ENCODE measurements around the gene HTRA1.

HTRA1 gene

DNA sequence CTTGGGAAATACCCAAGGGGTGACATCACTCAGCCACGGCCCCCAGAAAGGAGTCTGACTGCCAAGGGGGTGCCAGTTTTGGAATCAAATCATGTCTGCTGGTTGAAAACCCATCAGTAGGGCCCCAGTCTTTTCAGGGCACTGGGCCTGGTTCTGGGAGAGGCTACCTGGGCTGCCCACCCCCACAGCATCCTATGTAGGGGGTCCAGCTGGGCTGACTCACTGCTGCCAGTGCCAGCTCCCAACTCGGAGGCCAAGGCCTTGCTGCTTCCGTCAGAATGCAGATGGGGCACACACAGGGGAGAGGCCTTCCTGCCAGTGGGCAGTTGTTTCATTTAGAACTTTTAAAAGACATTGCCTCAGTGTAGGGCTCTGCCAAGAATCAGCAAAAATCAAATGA is 59.7 kb downstream of the HTRA1 start:
- DNase-seq = no peak

GRCh38 chr10:122524811-122525210 is 63.5 kb downstream of the HTRA1 start:
- no peak for DNase-seq

GRCh38 chr10:122525788-122526187 is 64.4 kb downstream of the HTRA1 start:
- DNase-seq = no peak

GRCh38 chr10:122526892-122527291 is 65.5 kb downstream of the HTRA1 start:
- DNase-seq = no peak

GRCh38 chr10:122530177-122530576 is 68.8 kb downstream of the HTRA1 start:
- DNase-seq = no peak

DNA sequence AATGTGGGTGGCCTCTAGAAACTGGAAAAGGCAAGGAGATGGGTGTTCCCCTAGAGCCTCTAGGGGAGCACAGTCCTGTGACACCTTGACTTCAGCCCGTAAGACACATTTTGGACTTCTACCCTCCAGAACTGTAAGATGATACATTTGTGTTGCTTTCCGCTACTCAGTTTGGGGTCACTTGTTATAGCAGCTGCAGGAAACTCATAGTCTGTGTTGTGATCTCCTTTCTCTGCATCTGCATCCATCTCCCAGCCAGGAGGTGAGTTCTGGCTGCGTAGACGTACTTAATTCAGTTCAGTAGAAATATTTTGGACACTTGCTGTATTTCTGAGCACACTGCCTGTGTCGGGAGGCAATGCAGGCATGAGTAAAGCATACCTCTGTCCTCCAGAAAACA is 69.9 kb downstream of the HTRA1 start:
- DNase-seq = no peak

DNA sequence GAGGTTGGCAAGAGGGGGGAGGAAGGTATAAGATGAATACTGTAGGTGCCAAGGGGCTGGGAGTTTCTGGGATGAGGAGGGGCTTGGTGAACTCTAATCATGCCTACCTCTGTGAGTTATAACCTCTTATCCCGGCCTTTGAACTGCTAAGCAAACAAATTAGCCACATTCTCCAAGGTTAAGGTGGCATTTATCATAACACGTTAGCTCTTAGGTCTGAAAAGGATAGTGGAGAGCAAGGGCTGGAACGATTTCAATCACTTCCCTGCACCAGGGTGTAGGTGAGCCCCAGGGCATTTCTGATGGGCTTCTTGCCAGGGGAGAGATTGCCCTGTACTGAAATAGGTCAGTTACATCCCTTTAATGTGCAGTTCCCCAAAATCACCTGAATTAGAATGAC is 70.6 kb downstream of the HTRA1 start:
- DNase-seq = no peak

DNA sequence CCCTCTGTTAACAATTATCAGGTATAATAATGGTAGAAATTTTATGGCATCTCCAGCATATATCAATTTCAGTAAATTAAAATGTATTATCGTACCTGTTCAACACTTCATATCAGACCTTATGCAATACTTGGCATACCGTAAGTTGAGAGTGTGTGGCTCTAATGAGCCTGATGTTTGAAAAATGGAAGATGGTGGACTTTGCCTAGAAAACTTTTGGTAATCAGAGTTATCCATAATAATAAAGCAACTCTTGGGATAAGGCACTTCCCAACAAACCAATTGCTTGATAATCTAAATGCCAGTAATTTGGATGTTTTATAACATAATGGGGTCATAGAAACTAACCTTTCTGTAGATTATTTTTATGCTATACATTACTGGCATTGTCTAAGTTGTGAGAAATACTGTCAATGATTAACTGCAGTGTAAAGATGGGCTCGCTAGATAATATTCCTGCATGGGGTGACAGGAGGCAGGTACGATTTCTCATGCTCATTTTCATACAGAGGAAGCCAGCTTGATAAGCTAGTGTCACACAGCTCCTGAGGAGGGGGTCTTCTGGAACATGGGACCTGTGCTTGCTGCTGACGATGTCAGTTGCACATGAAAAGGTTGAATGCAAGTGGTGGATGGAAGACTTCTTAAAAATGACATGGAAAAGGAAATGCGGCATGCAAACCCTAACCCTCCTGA is 71.4 kb downstream of the HTRA1 start:
- DNase-seq = no peak

GRCh38 chr10:122537545-122537944 is 76.2 kb downstream of the HTRA1 start:
- DNase-seq = no peak

DNA sequence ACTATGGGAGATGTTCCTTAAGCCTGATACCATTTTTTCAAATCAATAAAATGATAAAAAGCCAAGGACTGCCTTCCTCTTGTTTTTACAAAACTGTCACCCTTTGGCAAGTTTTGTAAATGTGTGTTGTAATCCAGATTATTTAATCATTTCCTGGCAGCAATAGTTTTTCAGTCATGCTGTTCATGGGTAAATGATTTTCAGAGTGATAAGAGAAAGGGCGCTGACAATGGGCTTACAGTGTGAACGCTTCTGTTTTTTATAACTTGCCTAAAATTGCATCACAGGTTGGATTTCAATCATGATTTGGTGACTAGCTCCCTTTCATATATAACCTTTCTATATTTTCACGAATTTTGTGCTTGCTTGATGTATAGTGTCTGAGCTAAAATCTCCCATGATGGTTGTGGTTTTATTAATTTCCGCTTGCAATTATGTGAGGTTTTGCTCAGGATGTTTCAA is 80.2 kb downstream of the HTRA1 start:
- DNase-seq = no peak

- no peak for DNase-seq
Observed at GRCh38 chr10:122543676-122544445, 82.5 kb downstream of the HTRA1 start.

DNA sequence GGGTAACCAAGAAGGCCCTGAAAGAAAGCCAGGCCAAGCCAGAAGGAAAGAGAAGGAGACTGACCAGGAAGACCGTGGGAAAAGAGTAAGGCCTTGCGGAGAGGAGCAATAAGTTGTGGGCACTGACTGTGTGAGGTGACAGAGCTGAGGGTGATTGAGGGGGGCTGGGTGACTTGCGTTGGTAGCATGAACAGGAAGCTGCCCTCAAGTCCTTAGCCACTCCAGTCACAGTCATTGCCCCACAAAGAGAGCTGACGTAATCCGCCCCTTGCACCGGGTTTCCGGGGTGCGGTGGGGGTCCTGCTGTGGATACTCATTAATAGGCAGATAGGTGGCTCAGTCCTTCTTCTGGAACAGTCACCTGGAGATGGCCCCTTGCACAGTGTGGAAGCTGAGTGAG is 83.1 kb downstream of the HTRA1 start:
- no peak for DNase-seq

DNA sequence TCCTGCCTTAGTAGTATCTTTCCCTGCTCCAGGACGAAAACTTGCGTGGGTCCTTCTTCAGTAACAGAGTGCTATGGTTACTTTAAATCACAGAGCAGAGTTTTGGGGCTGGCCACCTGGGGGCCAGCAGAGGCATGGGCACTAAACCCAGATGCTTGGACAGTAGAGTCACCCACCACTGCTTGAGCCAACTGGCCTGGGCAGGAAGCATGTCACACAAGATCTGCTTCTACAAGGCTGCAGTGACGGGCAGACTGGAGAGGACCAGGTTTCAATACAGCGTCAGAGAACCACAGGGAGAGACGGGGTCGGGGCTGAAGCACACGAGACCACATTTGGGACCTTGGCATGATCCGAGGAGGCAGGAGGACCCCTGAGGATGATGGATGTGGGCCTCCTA is 84.9 kb downstream of the HTRA1 start:
- no peak for DNase-seq

- no peak for DNase-seq
Observed at GRCh38 chr10:122548407-122549085, 87.2 kb downstream of the HTRA1 start.

GRCh38 chr10:122549636-122550035 is 88.3 kb downstream of the HTRA1 start:
- no peak for DNase-seq

DNA sequence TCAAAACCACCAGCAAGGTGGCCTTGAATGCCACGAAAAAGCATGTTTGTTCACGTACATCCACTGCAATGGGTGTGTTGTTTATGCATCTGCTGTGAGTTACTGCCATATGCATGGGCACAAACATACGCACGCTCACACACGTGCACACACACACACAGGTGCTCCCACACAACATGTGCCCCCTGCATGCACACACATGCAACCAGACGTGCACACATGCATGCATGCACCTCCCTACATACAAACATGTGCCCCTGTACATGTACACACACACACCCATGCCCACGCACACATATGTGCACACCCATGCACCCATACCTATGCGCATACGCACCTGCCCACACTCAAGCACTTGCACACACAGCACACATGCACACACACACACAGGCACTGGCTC is 89.1 kb downstream of the HTRA1 start:
- DNase-seq = no peak

GRCh38 chr10:122550983-122551382 is 89.6 kb downstream of the HTRA1 start:
- no peak for DNase-seq

- no peak for DNase-seq
Observed at GRCh38 chr10:122551450-122551849, 90.1 kb downstream of the HTRA1 start.

DNA sequence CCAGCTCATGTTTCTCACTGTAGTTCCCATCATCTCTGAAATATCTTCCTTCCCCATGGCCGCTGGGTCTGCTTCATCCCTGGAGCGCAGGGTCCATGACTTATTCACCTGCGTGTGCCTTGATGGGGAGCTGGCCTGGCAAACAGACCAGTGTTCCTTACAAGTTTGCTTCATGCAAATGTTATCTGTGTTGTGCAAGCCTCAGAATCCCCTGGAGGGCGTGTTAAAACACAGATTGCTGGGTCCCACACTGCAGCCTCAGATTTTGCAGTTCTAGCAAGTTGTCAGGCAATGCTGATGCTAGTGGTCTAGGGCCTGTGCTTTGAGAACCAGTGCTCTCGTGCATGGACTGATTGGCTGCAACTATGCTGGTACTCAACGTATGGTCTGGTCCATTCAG is 92.0 kb downstream of the HTRA1 start:
- DNase-seq = no peak

- no peak for DNase-seq
Observed at GRCh38 chr10:122554131-122555036, 93.0 kb downstream of the HTRA1 start.

DNA sequence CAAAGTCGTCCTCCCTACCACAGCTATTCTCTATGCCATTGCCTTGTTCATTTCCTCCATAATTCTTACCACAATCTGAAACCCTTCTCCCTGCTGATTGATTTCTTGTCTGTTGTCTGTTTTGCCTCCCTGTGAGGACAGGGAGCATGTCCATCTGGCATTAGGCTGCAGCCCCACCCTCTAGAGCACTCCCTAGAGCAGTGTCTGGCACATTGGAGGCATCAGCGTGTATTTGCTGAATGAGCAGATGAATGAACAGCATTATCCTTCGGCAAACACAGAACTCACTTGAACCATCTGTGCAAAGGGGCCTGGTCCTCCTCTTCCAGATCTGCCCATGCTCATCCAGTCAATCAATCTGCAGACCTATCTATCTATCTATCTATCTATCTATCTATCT is 94.1 kb downstream of the HTRA1 start:
- no peak for DNase-seq

DNA sequence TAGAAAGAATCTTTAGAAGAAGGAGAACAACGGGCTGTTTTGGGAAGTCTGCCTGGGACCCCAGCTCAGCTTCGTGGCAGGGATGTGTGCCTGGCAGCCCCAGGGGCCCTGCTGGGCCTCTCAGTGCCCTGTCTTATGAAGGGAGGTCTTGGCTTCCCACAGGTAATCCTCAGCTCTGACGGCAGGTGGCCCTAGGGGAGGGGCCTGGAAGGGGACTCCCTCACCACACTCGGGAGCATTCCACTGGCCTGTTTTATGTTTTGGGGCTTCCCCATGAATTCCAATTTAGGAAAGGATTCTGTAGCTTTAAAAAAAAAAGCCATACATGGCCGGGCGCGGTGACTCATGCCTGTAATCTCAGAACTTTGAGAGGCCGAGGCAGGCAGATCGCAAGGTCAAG is 96.2 kb downstream of the HTRA1 start:
- DNase-seq = no peak

DNA sequence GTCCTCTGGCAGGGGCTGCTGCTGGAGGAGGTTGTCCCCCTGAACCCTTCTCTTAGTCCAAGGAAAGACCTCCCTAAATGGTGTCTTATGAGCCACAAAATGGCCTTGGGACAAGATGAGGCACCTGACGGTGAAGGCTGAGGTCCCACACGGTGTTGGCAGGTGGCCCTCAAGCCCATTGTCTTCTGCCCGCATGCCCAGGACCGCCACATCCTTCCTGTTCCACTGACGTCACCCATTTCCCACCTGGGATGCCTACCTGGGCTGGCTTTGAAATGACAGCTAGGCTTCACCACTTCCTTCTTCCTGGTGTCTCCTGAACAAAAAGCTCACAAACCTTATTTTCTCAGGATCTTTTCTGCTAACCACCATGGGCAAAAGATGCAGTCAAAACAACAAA is 97.1 kb downstream of the HTRA1 start:
- no peak for DNase-seq

All from activated CD4-positive, CD25-positive, alpha-beta regulatory T cell (primary cell).